HG03025 (cell line): ENCODE measurements around the gene ZNF837.
"Not testable (repeated sequence)": the region's sequence is repeated elsewhere in the genome, so short reads cannot be mapped to it uniquely, and the experiment has no call there.

Source experiments
- ATAC-seq: cut with Tn5 transposase; IDR thresholded peaks from one replicate; pipeline ENCODE4 v1.9.1; 2021; ENCODE audit warnings: mild to moderate bottlenecking, moderate library complexity; ENCODE audit not compliant: unreplicated experiment, low FRiP score

Gene ZNF837

GRCh38 chr19:58380662-58381459, at the start of gene ZNF837:
Gene ZNF837 (minus strand): TSS chr19:58381030. CDS start chr19:58369332, 11,698 bp downstream.
- ATAC-seq = peak; percentile 71

DNA sequence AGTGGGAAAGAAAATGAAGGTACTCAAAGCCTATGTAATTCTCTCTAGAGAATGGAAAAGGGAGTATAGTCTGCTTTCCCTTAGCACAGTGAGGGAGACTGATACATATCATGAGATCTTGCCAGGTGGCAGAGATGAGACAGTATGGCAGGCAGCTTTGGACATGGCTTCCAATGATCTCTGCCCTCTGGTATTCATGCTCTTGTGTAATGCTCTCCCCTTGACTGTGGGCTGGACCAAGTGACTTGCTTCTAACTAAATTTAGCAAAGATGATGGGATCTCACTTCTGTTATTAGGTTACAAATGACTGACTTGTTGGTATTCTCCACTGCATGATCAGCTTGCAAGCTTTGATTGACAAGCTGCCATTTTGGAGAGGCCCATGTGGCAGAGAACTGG, 48.9 kb upstream of the ZNF837 start:
- ATAC-seq = no peak

GRCh38 chr19:58428617-58429016, 47.8 kb upstream of the ZNF837 start:
- ATAC-seq = no peak

- ATAC-seq = no peak
These were observed 36.2 kb upstream of the ZNF837 start for GRCh38 chr19:58417071-58417470.

DNA sequence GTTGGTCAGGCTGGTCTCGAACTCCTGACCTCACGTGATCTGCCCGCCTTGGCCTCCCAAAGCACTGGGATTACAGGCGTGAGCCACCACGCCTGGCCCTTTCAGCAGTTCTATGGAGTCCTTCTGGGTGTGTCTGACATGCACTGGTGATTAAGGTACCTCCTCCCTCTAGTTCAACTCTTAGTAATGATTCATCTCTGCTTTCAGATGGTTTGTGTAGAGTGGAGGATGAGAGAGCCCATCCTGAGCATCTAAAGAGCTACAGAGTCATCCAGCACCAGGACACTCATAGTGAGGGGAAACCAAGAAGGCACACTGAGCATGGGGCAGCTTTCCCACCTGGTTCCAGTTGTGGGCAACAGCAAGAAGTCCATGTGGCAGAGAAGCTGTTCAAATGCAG, 35.8 kb upstream of the ZNF837 start:
- no peak for ATAC-seq

DNA sequence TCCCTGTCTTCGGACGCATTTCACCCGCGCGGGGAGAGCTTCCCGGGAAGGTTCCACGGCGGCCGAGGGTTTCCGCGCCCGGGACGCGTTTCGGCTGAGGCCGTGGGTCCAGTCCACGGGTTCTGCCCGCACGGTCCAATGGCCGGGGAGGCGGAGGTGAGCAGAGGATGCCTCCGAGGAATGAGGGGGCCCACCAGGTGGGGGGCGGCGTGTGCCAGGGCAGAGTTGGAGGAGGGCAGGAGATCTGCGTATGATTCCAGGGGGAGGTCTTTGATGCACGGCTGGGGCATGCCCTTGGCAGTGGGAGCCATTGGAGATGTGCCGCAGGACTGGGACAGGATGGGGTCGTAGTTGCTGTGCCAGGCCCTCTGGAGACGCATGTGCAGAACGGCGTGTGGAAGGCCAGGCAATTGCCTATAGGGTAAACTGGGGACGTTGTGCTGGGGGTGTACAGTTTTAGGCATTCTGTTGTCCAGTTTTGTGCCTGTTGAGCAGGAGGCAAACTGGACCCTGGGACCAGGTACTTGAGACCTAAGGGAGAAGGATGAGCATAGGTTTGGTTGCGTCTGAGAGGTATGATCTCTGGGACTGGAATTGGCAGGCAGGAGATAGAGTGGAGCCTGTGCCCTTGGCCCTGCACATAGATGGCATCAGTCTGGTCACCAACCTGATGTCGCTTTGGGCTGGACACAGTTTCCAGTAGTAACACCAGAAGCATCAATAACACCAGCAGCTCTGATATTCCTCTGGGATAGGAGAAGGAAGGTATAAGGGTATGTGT, 28.4 kb upstream of the ZNF837 start:
- peak; percentile 4 for ATAC-seq

- ATAC-seq = peak; percentile 89
These were observed 27.6 kb upstream of the ZNF837 start, which contains the start of gene ZNF584 for GRCh38 chr19:58408152-58409009. Gene ZNF584 (plus strand): TSS chr19:58408649. CDS start chr19:58409148, 499 bp downstream.

GRCh38 chr19:58407658-58408151, 26.9 kb upstream of the ZNF837 start:
- ATAC-seq = no peak

DNA sequence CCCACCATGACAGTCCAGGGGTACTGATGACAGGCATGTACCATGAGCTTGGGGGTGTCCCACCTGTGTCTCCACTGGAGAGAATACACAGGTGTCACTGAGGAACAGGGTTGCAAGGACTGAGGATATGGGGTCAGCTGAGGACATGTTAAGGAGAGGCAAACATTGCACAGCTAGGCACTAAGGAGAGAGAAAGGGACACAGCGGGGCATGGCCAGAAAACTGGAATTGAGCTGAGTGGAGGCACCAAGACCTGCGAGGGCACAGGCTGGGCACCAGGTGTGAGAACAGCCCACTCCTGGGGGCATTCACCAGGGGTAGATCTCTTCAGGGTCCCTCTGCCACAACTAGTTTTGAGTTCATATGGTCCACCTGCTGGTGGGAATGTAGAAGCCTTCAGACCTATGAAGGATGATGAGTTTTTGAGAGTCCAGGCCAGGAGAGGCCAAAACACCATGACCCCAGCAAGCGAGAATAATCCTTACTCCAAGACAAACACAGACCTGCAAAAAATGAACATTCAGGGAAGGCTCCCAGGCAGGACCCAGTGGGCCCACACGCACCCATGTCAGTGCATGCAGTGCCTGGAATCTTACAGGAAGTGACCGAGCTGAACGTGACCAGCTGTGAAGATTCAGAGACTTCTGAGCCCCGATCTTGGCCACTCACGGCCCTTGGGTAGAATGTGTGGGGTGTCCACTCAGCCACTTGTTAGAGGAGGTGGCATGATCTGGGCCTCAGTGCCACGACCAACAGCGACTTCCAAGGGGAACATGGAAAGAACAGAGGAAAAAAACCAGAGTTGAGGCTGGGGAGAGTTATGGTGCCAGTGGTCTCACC, 26.2 kb upstream of the ZNF837 start:
- ATAC-seq = no peak

DNA sequence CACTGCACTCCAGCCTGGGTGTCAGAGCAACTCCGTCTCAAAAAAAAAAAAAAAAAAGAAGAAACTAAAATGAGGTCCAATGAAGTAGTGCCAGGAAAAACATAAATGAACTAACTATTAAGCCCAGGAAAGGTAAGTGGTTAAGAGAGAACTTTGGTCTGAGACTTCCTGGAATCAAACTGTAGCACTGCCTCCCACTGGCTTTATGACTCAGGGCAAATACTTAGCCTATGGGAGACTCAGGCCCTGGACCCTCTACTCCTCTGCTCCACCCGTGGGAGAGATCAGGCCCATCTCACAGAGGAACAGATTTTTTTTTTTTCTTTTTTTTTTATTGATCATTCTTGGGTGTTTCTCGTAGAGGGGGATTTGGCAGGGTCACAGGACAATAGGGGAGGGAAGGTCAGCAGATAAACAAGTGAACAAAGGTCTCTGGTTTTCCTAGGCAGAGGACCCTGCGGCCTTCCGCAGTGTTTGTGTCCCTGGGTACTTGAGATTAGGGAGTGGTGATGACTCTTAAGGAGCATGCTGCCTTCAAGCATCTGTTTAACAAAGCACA, 23.2 kb upstream of the ZNF837 start:
- not testable (repeated sequence) for ATAC-seq

DNA sequence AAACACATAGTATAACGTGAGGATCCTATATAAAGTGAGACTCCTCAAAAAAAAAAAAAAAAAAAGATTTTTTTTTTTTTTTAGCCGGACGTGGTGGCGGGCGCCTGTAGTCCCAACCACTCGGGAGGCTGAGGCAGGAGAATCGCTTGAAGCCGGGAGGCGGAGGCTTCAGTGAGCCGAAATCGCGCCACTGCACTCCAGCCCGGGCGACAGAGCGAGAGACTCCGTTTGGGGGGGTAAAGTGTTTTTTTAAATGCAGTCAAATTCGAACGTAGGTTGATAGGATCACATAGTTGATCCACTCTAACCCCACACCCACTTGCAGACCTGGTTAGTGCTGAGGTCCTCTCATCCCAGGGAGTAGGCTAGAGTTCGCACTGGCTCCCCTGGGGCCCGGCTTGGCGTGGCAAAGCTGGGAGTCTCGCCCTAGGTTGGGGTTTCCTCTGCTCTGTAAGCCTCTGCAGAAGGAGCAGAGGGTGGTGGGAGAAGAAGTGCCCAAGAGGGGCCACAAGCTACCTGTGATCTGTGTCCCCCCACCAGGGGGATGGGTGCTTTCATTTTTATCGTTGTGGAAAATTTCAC, 21.1 kb upstream of the ZNF837 start:
- no peak for ATAC-seq

DNA sequence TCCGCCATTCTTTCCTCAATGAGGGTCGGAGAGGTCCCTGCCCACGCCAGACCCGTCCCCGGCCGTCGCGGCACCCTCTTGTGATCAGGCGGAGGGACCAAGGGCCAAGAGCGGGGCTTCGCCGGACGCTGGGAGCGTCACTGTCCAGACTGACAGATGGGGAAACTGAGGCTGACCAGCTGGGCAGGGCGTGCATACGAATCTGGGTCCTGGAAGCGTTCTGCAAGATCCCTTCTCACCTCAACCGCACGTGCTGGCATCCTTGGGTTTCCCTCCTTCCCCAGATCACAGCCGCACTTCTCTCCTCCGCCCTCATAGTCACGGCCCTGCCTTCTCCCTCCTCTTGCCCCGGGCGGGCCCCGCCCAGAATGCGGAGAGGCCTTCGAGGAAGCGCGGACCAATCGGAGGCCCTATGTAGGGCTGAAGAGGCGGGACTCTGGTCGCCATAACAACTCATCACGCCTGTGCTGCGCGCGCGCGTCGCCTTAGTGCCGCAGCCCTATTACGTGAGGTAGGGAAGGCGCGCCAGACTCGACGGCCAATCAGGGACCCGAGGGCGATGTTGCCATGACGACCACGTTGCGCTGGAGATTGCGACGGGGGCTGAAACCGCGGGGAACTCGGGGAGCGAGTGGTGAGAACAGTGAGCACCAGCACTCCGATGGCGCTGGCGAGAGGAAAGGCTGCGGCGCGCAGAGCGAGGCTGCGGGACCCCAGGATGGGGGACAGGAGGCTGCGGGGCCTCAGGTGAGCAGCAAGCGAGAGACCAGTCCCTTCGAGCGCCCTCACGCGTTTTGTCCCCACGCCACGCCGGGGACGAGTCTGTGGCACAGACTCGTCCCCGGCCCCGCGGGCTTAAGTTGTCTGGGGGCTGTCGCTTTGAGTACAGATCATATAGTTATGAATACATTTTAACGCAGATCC, 20.3 kb upstream of the ZNF837 start:
- peak; percentile 98 for ATAC-seq

DNA sequence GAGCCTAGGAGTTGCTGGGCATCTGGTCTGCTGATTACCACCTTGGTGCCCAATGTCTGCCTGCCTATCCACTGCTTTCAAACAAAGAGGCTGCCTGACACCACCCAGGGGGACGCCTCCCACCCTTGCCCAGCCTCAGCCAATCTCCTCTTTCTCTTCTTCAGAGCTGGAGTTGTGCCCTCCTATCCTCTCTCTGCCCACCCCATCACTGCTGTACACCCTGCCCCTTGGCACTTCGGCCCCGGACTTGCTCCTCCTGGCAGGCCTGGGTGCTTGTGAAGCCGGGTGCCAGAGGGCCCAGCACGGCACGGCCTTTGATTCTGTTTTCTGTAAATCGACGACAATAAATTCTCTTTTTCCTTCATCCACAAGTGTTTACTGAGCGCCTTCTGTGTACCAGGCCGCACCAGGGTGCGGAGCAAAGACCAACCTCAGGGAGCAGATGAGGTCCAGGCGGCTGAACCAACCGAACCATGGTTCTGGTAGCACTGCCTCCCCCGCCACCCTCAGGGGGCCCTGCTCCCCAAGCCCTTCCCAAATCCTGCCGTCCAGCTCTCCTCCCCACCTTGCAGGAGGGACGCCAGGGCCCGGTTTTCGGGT, 19.6 kb upstream of the ZNF837 start:
- ATAC-seq = no peak

DNA sequence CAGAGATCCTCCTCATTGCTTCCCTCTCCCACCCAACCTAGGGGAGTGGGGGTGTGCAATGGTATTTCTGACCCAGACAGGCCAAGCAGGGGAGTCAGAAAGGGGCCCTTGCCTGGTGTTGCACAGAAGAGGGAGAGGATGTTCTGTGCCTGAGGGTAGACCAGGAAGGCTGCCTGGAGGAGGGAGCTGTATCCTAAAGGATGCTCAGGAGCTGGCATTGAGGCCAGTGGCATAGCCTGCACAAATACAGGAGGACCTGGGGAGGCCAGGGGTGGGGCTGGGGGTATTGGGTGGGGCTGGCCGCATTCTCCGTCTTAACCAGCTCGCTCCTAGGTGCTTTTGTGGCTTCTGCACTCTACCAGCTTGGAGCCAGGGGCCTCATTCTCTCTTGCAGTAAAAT, 19.1 kb upstream of the ZNF837 start:
- no peak for ATAC-seq

DNA sequence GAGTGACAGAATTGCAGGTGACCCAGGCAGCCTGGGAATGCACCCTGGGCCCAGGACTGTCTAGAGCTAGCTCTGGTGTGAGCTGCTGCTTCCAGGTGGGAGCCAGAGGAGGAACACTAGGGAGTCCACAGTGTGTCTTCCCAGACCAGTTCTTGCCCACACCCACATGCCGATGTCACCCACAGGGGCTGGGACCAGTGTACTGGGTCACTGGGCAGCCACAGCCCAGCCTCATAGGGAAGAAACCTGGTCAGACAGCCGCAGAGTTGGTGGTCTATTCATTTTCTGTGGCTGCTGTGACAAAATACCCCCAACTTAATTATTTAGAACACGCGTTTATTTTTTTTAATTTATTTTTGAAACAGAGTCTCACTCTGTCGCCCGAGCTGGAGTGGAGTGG, 17.7 kb upstream of the ZNF837 start:
- ATAC-seq = no peak

GRCh38 chr19:58398087-58398486, 17.3 kb upstream of the ZNF837 start:
- ATAC-seq = no peak

- ATAC-seq = no peak
These were observed 16.8 kb upstream of the ZNF837 start for GRCh38 chr19:58397533-58398037.
